Naive thymus-derived CD8-positive, alpha-beta T cell (primary cell): ENCODE results near the gene TRIM22. TPM values are rescaled to one million over a fixed set of nuclear protein-coding genes. Genes with fewer than 3 reads are reported as not detected.

Source experiments
- polyA plus RNA-seq, 3 donors: library from polyadenylated mRNA; unstranded; fragments of 300-500 nt; fragmentation: Illumina TruSeq; gene quantifications; one replicate each; pipeline ENCODE4 v1.2.3, GENCODE V29; 2021
- total RNA-seq, 8 experiments: library from RNA in 2 of 8; stranded (reverse) in 2 of 8; gene quantifications; one replicate each; pipeline ENCODE4 v1.2.3 and lab custom pipeline; 2021 to 2026

Gene TRIM22
- total and polyA plus RNA-seq, 5 experiments from 2014 or later, result 108 to 243 (median 143) TPM

Other genes starting within 250 kb of the TRIM22 start
- gene OR51I1, start 248.3 kb upstream of the TRIM22 start, total RNA-seq, result not detected
- not detected for gene OR51I1, start 248.3 kb upstream of the TRIM22 start, polyA plus RNA-seq
- gene OR51I2, start 240.5 kb upstream of the TRIM22 start, total RNA-seq, result not detected
- not detected for gene OR51I2, start 240.5 kb upstream of the TRIM22 start, polyA plus RNA-seq
- gene OR52D1, start 201.1 kb upstream of the TRIM22 start, total RNA-seq, result not detected
- not detected for gene OR52D1, start 201.1 kb upstream of the TRIM22 start, polyA plus RNA-seq
- gene UBQLN3, start 179.8 kb upstream of the TRIM22 start, total RNA-seq, result under 1 TPM in 1 of 2 experiments, not detected in 1; 0.41 TPM
- not detected for gene UBQLN3, start 179.8 kb upstream of the TRIM22 start, polyA plus RNA-seq
- under 1 TPM; 0.47 TPM for gene UBQLNL, start 173.1 kb upstream of the TRIM22 start, total RNA-seq
- not detected for gene UBQLNL, start 173.1 kb upstream of the TRIM22 start, polyA plus RNA-seq
- not detected for gene OR52H1, start 141.2 kb upstream of the TRIM22 start, total RNA-seq
- gene OR52H1, start 141.2 kb upstream of the TRIM22 start, polyA plus RNA-seq, result not detected
- gene OR52B6, start 108.9 kb upstream of the TRIM22 start, total RNA-seq, result not detected
- not detected for gene OR52B6, start 108.9 kb upstream of the TRIM22 start, polyA plus RNA-seq
- gene TRIM6, start 93.2 kb upstream of the TRIM22 start, total RNA-seq, result not detected
- not detected for gene TRIM6, start 93.2 kb upstream of the TRIM22 start, polyA plus RNA-seq
- gene TRIM34, start 64.8 kb upstream of the TRIM22 start, total RNA-seq, result 10 to 100 TPM; 12.5 to 12.6 TPM
- 10 to 100 TPM; 10.8 to 13.1 (median 12.1) TPM for gene TRIM34, start 64.8 kb upstream of the TRIM22 start, polyA plus RNA-seq
- gene TRIM5, start 4.7 kb upstream of the TRIM22 start, total RNA-seq, result 10 to 100 TPM; 39.4 to 41.8 TPM
- 10 to 100 TPM in 1 of 3 donors, 1 to 10 TPM in 2; 9.6 to 10.4 (median 9.9) TPM for gene TRIM5, start 4.7 kb upstream of the TRIM22 start, polyA plus RNA-seq
- gene OR56B1, start 46.7 kb downstream of the TRIM22 start, total RNA-seq, result under 1 TPM; 0.36 to 0.42 TPM
- gene OR56B1, start 46.7 kb downstream of the TRIM22 start, polyA plus RNA-seq, result not detected
- 1 to 10 TPM; 2.2 to 2.6 TPM for gene OR52N4, start 64.5 kb downstream of the TRIM22 start, total RNA-seq
- gene OR52N4, start 64.5 kb downstream of the TRIM22 start, polyA plus RNA-seq, result under 1 TPM in 2 of 3 donors, not detected in 1; 0.55 to 0.59 TPM
- gene OR52N5, start 93.6 kb downstream of the TRIM22 start, total RNA-seq, result not detected
- gene OR52N5, start 93.6 kb downstream of the TRIM22 start, polyA plus RNA-seq, result not detected
- not detected for gene OR52N1, start 101.5 kb downstream of the TRIM22 start, total RNA-seq
- gene OR52N1, start 101.5 kb downstream of the TRIM22 start, polyA plus RNA-seq, result not detected
- not detected for gene OR52N2, start 119.1 kb downstream of the TRIM22 start, total RNA-seq
- gene OR52N2, start 119.1 kb downstream of the TRIM22 start, polyA plus RNA-seq, result not detected
- gene OR52E6, start 152.1 kb downstream of the TRIM22 start, total RNA-seq, result not detected
- gene OR52E6, start 152.1 kb downstream of the TRIM22 start, polyA plus RNA-seq, result not detected
- gene OR52E8, start 167.9 kb downstream of the TRIM22 start, total RNA-seq, result not detected
- gene OR52E8, start 167.9 kb downstream of the TRIM22 start, polyA plus RNA-seq, result not detected
- not detected for gene OR52E4, start 190.8 kb downstream of the TRIM22 start, total RNA-seq
- not detected for gene OR52E4, start 190.8 kb downstream of the TRIM22 start, polyA plus RNA-seq
- not detected for gene OR52E5, start 203.4 kb downstream of the TRIM22 start, total RNA-seq
- gene OR52E5, start 203.4 kb downstream of the TRIM22 start, polyA plus RNA-seq, result not detected